ENCODE measurements around the gene RAF1.

The RAF1 gene

GRCh38 chr3:12556690-12557472 is 107.0 kb downstream of the RAF1 start, which contains the start of gene MKRN2:
Gene MKRN2, plus strand, starts transcription at chr3:12557087. Its CDS starts 64 bp downstream, at chr3:12557151.
- no peak within 1 kb of the TSS for H2BK120ac ChIP-seq (ENCODE audit: low read depth, low read length)
- no CpG with 5 or more reads among the region's 77 CpGs for WGBS (ENCODE audit: extremely low coverage, insufficient coverage, low lambda C conversion rate)
- peak within 1 kb of the TSS; percentile 93 for H4K8ac ChIP-seq (ENCODE audit: low read depth, low read length)
- H2BK15ac ChIP-seq (replicated peaks; ENCODE audit: low read depth): no peak within 1 kb of the TSS
- H2AK5ac ChIP-seq (ENCODE audit: low read length): no peak within 1 kb of the TSS
- no peaks in the 10 kb centered on the region for H3K36me3 ChIP-seq (ENCODE audit: control insufficient read depth, insufficient read depth, low read length)
- no peak within 1 kb of the TSS for H3K4ac ChIP-seq (ENCODE audit: low read depth, low read length)
- no peak within 1 kb of the TSS for H2BK5ac ChIP-seq (ENCODE audit: low read length)
- H3K4me1 ChIP-seq (ENCODE audit: control insufficient read depth, low read depth, low read length): peaks cover 2% of the 10 kb centered on the region
- H3K56ac ChIP-seq (ENCODE audit: low read length): peak within 1 kb of the TSS; percentile 98
- H3K9ac ChIP-seq (ENCODE audit: low read length): peak within 1 kb of the TSS; percentile 90
- H3K23ac ChIP-seq (ENCODE audit: low read length): no peak within 1 kb of the TSS
- peaks cover 8% of the 10 kb centered on the region for H3K79me1 ChIP-seq (ENCODE audit: low read length)
- peak within 1 kb of the TSS; percentile 84 for H3K4me3 ChIP-seq (ENCODE audit: low read length)
- H4K5ac ChIP-seq (ENCODE audit: low read length): no peak within 1 kb of the TSS
- H3K27ac ChIP-seq (ENCODE audit: low read depth, low read length): peak within 1 kb of the TSS; percentile 93
- no peaks in the 10 kb centered on the region for H3K27me3 ChIP-seq (ENCODE audit: insufficient read depth, low read length, poor library complexity)
- peak within 1 kb of the TSS; percentile 82 for H3K4me2 ChIP-seq (ENCODE audit: low read length)
- H3K79me2 ChIP-seq (ENCODE audit: control insufficient read depth, insufficient read depth, low read length): peaks cover 42% of the 10 kb centered on the region
- H3K18ac ChIP-seq (ENCODE audit: low read length): peak within 1 kb of the TSS; percentile 61
- DNase-seq: peak; percentile 91

DNA sequence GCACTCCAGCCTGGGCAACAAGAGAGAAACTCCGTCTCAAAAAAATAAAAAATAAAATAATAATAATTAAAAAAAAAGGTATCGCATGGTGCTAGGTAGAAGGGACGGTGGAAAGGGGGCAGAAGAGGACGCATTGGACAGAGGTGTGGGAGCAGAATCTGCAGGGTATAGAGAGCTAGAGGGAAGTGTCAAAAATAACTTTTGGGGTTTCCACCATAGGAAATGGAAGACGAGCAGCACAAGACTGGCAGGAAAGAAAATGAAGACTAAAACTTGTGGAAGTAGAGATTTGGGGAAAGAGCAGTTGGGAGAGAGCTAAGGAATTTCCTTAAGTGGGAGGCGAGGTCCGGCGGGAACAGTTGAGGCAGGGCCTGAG is 107.6 kb downstream of the RAF1 start:
- no peak overlapping the region for H3K27ac ChIP-seq (ENCODE audit: low read depth, low read length)
- H3K27me3 ChIP-seq (ENCODE audit: insufficient read depth, low read length, poor library complexity): no peaks in the 10 kb centered on the region
- DNase-seq: no peak

DNA sequence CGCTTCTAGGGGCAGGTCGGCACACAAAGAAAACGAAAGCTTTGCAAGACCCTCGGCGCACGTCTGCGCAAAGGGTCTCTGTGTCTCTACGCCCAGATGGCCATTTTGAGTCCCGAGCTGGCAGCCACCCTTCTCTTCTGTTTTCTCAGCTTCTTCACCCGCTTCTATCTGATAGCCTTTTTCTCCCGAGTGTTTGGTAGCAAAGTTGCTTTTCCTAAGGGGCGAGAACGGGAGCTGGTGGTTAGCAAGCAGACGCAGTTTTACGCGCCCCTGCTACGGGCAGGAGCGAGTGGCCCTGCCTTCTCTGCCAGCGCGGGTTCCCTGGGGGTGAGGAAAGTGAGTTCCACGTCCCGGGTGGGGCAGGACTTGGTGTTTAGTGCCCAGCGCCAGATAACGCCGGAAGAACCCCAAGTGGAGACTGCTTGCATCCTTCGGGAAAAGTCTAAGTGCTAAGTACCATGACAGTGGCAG is 110.0 kb downstream of the RAF1 start:
- Histone ChIP-seq H3K36me3 (ENCODE audit: control insufficient read depth, insufficient read depth, low read length) (no peaks in the 10 kb centered on the region), H3K27me3 (ENCODE audit: insufficient read depth, low read length, poor library complexity) (no peaks in the 10 kb centered on the region), H4K8ac (ENCODE audit: low read depth, low read length) (no peak overlapping the region), H3K79me2 (ENCODE audit: control insufficient read depth, insufficient read depth, low read length) (peaks cover 14% of the 10 kb centered on the region), H3K56ac (ENCODE audit: low read length) (peak overlapping the region; percentile 35), H2BK15ac (replicated peaks; ENCODE audit: low read depth) (no peak overlapping the region), H3K18ac (ENCODE audit: low read length) (no peak overlapping the region), H4K5ac (ENCODE audit: low read length) (no peak overlapping the region), H2BK5ac (ENCODE audit: low read length) (no peak overlapping the region), H3K79me1 (ENCODE audit: low read length) (peaks cover 2% of the 10 kb centered on the region), H3K4me1 (ENCODE audit: control insufficient read depth, low read depth, low read length) (peaks cover 2% of the 10 kb centered on the region), H3K4me2 (ENCODE audit: low read length) (no peak overlapping the region), H3K27ac (ENCODE audit: low read depth, low read length) (no peak overlapping the region), H3K4me3 (ENCODE audit: low read length) (no peak overlapping the region), H3K4ac (ENCODE audit: low read depth, low read length) (no peak overlapping the region), H3K9ac (ENCODE audit: low read length) (peak overlapping the region; percentile 3), H2AK5ac (ENCODE audit: low read length) (no peak overlapping the region), H3K23ac (ENCODE audit: low read length) (no peak overlapping the region), H2BK120ac (ENCODE audit: low read depth, low read length) (no peak overlapping the region)
- no CpG with 5 or more reads among the region's 26 CpGs for WGBS (ENCODE audit: extremely low coverage, insufficient coverage, low lambda C conversion rate)
- no peak for DNase-seq

More for the DNA sequence above, 107.6 kb downstream of the RAF1 start:
- no peak overlapping the region for H3K23ac ChIP-seq (ENCODE audit: low read length)
- H3K4me1 ChIP-seq (ENCODE audit: control insufficient read depth, low read depth, low read length): peaks cover 2% of the 10 kb centered on the region
- peaks cover 36% of the 10 kb centered on the region for H3K79me2 ChIP-seq (ENCODE audit: control insufficient read depth, insufficient read depth, low read length)
- no peak overlapping the region for H2BK5ac ChIP-seq (ENCODE audit: low read length)
- H3K9ac ChIP-seq (ENCODE audit: low read length): peak overlapping the region; percentile 80
- no peak overlapping the region for H3K4ac ChIP-seq (ENCODE audit: low read depth, low read length)
- peak overlapping the region; percentile 82 for H3K4me2 ChIP-seq (ENCODE audit: low read length)
- no CpG with 5 or more reads among the region's 8 CpGs for WGBS (ENCODE audit: extremely low coverage, insufficient coverage, low lambda C conversion rate)
- H4K8ac ChIP-seq (ENCODE audit: low read depth, low read length): peak overlapping the region; percentile 93
- no peak overlapping the region for H2BK120ac ChIP-seq (ENCODE audit: low read depth, low read length)
- H4K5ac ChIP-seq (ENCODE audit: low read length): no peak overlapping the region
- peak overlapping the region; percentile 79 for H3K4me3 ChIP-seq (ENCODE audit: low read length)
- peak overlapping the region; percentile 87 for H3K56ac ChIP-seq (ENCODE audit: low read length)
- H3K18ac ChIP-seq (ENCODE audit: low read length): peak overlapping the region; percentile 61
- no peak overlapping the region for H2AK5ac ChIP-seq (ENCODE audit: low read length)
- H3K36me3 ChIP-seq (ENCODE audit: control insufficient read depth, insufficient read depth, low read length): no peaks in the 10 kb centered on the region
- no peak overlapping the region for H2BK15ac ChIP-seq (replicated peaks; ENCODE audit: low read depth)
- peaks cover 8% of the 10 kb centered on the region for H3K79me1 ChIP-seq (ENCODE audit: low read length)

DNA sequence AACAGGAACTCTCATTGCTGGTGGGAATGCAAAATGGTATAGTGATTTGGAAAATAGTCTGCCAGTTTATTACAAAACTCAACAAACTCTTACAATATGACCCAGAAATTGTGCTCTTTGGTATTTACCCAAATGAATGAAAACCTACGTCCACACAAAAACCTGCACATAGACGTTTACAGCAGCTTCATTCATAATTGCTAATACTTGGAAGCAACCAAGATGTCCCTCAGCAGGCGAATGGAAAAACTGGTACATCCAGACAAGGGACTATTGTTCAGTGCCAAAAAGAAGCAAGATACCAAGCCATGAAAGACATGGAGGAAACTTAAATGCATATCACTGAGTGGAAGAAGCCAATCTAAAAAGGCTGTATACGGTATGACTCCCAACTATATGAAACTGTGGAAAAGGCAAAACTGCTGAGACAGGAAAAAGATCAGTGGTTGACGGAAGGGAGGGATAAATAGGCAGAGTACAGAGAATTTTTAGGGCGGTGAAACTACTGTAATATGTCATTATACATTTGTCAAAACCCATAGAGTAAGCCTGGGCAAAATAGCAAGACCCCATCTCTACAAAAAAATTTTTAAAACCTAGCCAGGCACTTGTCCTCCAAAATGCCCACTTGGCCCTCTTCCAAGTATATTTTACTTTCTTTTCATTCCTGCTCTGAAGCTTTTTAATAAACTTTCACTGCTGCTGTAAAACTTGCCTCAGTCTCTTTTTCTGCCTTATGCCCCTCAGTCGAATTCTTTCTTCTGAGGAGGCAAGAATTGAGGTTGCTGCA is 113.8 kb downstream of the RAF1 start:
- no peak overlapping the region for H3K4me2 ChIP-seq (ENCODE audit: low read length)
- H3K27me3 ChIP-seq (ENCODE audit: insufficient read depth, low read length, poor library complexity): no peaks in the 10 kb centered on the region
- H2BK120ac ChIP-seq (ENCODE audit: low read depth, low read length): no peak overlapping the region
- H3K9ac ChIP-seq (ENCODE audit: low read length): no peak overlapping the region
- H2BK5ac ChIP-seq (ENCODE audit: low read length): no peak overlapping the region
- no peak overlapping the region for H3K18ac ChIP-seq (ENCODE audit: low read length)
- H3K27ac ChIP-seq (ENCODE audit: low read depth, low read length): no peak overlapping the region
- WGBS (ENCODE audit: extremely low coverage, insufficient coverage, low lambda C conversion rate): no CpG with 5 or more reads among the region's 7 CpGs
- H3K23ac ChIP-seq (ENCODE audit: low read length): no peak overlapping the region
- H3K36me3 ChIP-seq (ENCODE audit: control insufficient read depth, insufficient read depth, low read length): no peaks in the 10 kb centered on the region
- H3K4me3 ChIP-seq (ENCODE audit: low read length): no peak overlapping the region
- no peaks in the 10 kb centered on the region for H3K4me1 ChIP-seq (ENCODE audit: control insufficient read depth, low read depth, low read length)
- H3K79me2 ChIP-seq (ENCODE audit: control insufficient read depth, insufficient read depth, low read length): no peaks in the 10 kb centered on the region
- H3K79me1 ChIP-seq (ENCODE audit: low read length): no peaks in the 10 kb centered on the region
- no peak overlapping the region for H2AK5ac ChIP-seq (ENCODE audit: low read length)
- no peak for DNase-seq
- no peak overlapping the region for H3K4ac ChIP-seq (ENCODE audit: low read depth, low read length)
- H2BK15ac ChIP-seq (replicated peaks; ENCODE audit: low read depth): no peak overlapping the region
- no peak overlapping the region for H4K5ac ChIP-seq (ENCODE audit: low read length)
- no peak overlapping the region for H4K8ac ChIP-seq (ENCODE audit: low read depth, low read length)
- no peak overlapping the region for H3K56ac ChIP-seq (ENCODE audit: low read length)

GRCh38 chr3:12545473-12545791 is 118.5 kb downstream of the RAF1 start, which contains the start of gene MKRN2OS:
Gene MKRN2OS, minus strand, starts transcription at chr3:12545499. Its CDS starts 35 bp downstream, at chr3:12545464.
- Histone ChIP-seq H3K27me3 (ENCODE audit: insufficient read depth, low read length, poor library complexity) (no peaks in the 10 kb centered on the region), H3K4me2 (ENCODE audit: low read length) (no peak within 1 kb of the TSS), H4K8ac (ENCODE audit: low read depth, low read length) (no peak within 1 kb of the TSS), H3K4ac (ENCODE audit: low read depth, low read length) (no peak within 1 kb of the TSS), H2AK5ac (ENCODE audit: low read length) (no peak within 1 kb of the TSS), H3K56ac (ENCODE audit: low read length) (no peak within 1 kb of the TSS), H3K18ac (ENCODE audit: low read length) (no peak within 1 kb of the TSS), H2BK120ac (ENCODE audit: low read depth, low read length) (no peak within 1 kb of the TSS), H3K4me1 (ENCODE audit: control insufficient read depth, low read depth, low read length) (no peaks in the 10 kb centered on the region), H3K9ac (ENCODE audit: low read length) (no peak within 1 kb of the TSS), H3K4me3 (ENCODE audit: low read length) (no peak within 1 kb of the TSS), H2BK5ac (ENCODE audit: low read length) (no peak within 1 kb of the TSS), H4K5ac (ENCODE audit: low read length) (no peak within 1 kb of the TSS), H3K36me3 (ENCODE audit: control insufficient read depth, insufficient read depth, low read length) (no peaks in the 10 kb centered on the region), H3K79me1 (ENCODE audit: low read length) (no peaks in the 10 kb centered on the region), H3K79me2 (ENCODE audit: control insufficient read depth, insufficient read depth, low read length) (no peaks in the 10 kb centered on the region), H3K27ac (ENCODE audit: low read depth, low read length) (no peak within 1 kb of the TSS), H2BK15ac (replicated peaks; ENCODE audit: low read depth) (no peak within 1 kb of the TSS), H3K23ac (ENCODE audit: low read length) (no peak within 1 kb of the TSS)
- WGBS (ENCODE audit: extremely low coverage, insufficient coverage, low lambda C conversion rate): no CpG with 5 or more reads among the region's 4 CpGs
- peak; percentile 87 for DNase-seq
